C4-2B (cell line): ENCODE data around the gene KNDC1.

Experiments used
- H3K27ac ChIP-seq: fragments of 450-650 bp; 2 replicates; pipeline ENCODE4 v1.5.1; 2017
- CTCF ChIP-seq: fragments of 450-650 bp; conservative IDR thresholded peaks from 2 replicates; pipeline ENCODE4 v1.5.1; 2017; ENCODE audit warnings: mild to moderate bottlenecking
- ZFX ChIP-seq: fragments of 450-650 bp; IDR thresholded peaks from 2 replicates; pipeline ENCODE4 v1.6.1; 2017

The KNDC1 gene

GRCh38 chr10:133197786-133198185 lies 37.8 kb downstream of the KNDC1 start:
- H3K27ac ChIP-seq: no peak overlapping the region
- TF ChIP-seq CTCF (no peak), ZFX (no peak)

- TF ChIP-seq CTCF: no peak
- TF ChIP-seq ZFX: no peak
- H3K27ac ChIP-seq: no peak overlapping the region
Observed at GRCh38 chr10:133198206-133198605, 38.2 kb downstream of the KNDC1 start.

GRCh38 chr10:133198621-133199487 lies 38.8 kb downstream of the KNDC1 start:
- H3K27ac ChIP-seq: no peak overlapping the region
- TF ChIP-seq ZFX: no peak
- TF ChIP-seq CTCF: no peak

- H3K27ac ChIP-seq: no peak overlapping the region
- TF ChIP-seq ZFX (no peak), CTCF (no peak)
Observed at GRCh38 chr10:133199488-133199885, 39.5 kb downstream of the KNDC1 start.

- H3K27ac ChIP-seq: no peak overlapping the region
- no peak for TF ChIP-seq ZFX
- no peak for TF ChIP-seq CTCF
Observed at GRCh38 chr10:133199992-133200611, 40.1 kb downstream of the KNDC1 start.

GRCh38 chr10:133200621-133201031 lies 40.6 kb downstream of the KNDC1 start:
- TF ChIP-seq ZFX: no peak
- TF ChIP-seq CTCF: no peak
- no peak overlapping the region for H3K27ac ChIP-seq
